Motor neuron (in vitro differentiated cells): ENCODE data around the gene GRIN2A. TPM values are rescaled to one million over a fixed set of nuclear protein-coding genes. Genes with fewer than 3 reads are reported as not detected.

Experiments used
- ATAC-seq, 8 experiments: fragments of 200-7000 bp; cut with Tn5 transposase; replicated peaks in 6 of 8; 2 replicates each; pipeline ENCODE4 v1.8.0; 2021; ENCODE audit warnings: mild to moderate bottlenecking in 8 of 8, moderate library complexity in 8 of 8
- H3K27ac ChIP-seq, 2 donors: fragments of 250-450 bp; sonication (Bioruptor Pico); 2 replicates each; pipeline ENCODE4 v1.9.0; 2021; ENCODE audit warnings: antibody characterized with exemption in 2 of 2, mild to moderate bottlenecking in 2 of 2, moderate library complexity in 1 of 2
- H3K4me1 ChIP-seq, 2 donors: fragments of 250-450 bp; sonication (Bioruptor Pico); replicated peaks in 1 of 2; 2 replicates each; pipeline ENCODE4 v1.6.1; 2021; ENCODE audit warnings: antibody characterized with exemption in 2 of 2, mild to moderate bottlenecking in 2 of 2, moderate library complexity in 1 of 2
- H3K4me3 ChIP-seq, 5 donors: fragments of 250-450 bp; sonication (Bioruptor Pico); 2 replicates each; pipeline ENCODE4 v1.9.0; 2021; ENCODE audit warnings: antibody characterized with exemption in 5 of 5, mild to moderate bottlenecking in 5 of 5, moderate library complexity in 4 of 5
- WGBS, 10 experiments: fragments of 450-650 bp; shearing (Covaris generic); methylation state at CpG; one replicate each; pipeline ENCODE4 v1.0.0; 2022; 5-methylcytosine and 5-hydroxymethylcytosine counted together
- in situ Hi-C, 9 experiments: fragments of 400-800 bp; cut with MboI; loops; one replicate each; pipeline ENCODE4 v1.15.0; 2021; ENCODE audit warnings: low sequenced_read_pairs in 9 of 9, low pct_unique_long_range_greater_than_20kb in 2 of 9; ENCODE audit not compliant: unreplicated experiment in 9 of 9
- total RNA-seq, 8 experiments: library from RNA; unstranded; fragments of 300-600 nt; gene quantifications; 2 replicates each; pipeline versions ENCODE4 v1.2.3 to v1.2.4, GENCODE V29; 2022

The GRIN2A gene
- total RNA-seq, 8 experiments from 2014 or later = 0.14 to 21.2 (median 2.9) TPM

DNA sequence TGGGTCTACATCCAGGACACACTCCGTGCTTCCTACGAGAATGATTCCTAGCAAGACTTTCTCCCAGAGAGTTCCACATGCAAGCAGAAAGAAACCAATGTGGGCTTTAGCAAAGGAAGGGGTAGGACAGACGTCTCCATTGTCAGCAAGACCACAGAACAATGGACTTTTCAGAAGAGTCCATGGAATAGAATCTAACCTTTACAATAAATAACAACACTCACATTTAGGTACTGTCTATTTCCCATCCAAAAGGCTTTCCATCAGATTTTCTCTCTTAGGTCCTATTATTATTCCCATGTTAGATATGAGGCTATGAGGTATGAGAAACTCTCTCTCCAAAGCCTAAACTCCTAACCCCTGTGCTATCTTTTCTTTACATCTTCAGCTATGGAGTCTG is 360.9 kb downstream of the GRIN2A start:
- Histone ChIP-seq H3K4me1 (peaks cover 34 to 58% of the 10 kb centered on the region in 2 donors), H3K4me3 (no peak overlapping the region), H3K27ac (no peak overlapping the region)
- peak in 1 of 8 experiments; percentile 16 for ATAC-seq
- in situ Hi-C loops = no loop called here
- 0 to 83% (median 38%) methylated on average over 1 to 3 of the region's 3 CpGs; no CpG with 5 or more reads in 3 of the 10 experiments for WGBS, 10 experiments

DNA sequence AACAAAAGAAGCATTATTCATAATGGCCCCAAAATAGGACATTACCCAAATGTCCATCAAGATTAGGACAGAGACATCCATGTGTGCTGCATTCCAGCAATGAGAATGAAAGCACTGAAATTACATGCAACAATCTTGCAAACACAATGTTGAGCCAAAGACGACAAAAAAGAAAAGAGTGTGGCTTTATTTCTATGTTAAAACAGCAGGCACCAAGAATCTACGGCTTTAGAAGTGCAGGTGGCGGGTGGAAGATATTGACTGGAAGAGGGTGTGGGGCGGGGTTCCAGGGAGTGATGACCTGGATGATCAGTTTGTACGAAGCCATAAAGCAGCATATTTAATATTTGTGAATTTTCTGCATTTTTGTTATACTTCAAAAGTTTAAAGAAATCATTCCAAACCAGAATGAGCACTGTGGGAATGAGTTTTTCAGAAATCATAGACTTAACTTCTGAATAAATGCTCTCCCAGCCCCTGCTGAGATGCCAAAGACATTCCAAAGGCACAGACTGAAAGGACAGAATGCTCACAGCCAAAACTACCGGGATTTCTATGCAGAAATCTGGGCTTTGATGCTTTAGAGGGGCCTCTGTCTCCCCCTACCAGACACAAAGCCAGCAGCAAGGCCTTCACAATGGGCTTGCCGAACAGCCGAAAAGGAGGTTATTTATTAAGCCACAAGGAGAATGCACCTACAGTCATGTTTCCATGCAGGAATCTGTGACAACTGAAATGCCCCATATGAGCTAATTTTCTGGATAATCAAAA is 361.6 kb downstream of the GRIN2A start:
- no peak overlapping the region for H3K4me3 ChIP-seq
- H3K4me1 ChIP-seq = peaks cover 34 to 59% of the 10 kb centered on the region in 2 donors
- WGBS, 10 experiments = 0 to 77% (median 23%) methylated on average over 1 to 8 of the region's 8 CpGs; no CpG with 5 or more reads in 1 of the 10 experiments
- ATAC-seq = peak in 5 of 8 experiments; percentile 17 to 84 (median 63)
- in situ Hi-C loops = no loop called here
- no peak overlapping the region for H3K27ac ChIP-seq

DNA sequence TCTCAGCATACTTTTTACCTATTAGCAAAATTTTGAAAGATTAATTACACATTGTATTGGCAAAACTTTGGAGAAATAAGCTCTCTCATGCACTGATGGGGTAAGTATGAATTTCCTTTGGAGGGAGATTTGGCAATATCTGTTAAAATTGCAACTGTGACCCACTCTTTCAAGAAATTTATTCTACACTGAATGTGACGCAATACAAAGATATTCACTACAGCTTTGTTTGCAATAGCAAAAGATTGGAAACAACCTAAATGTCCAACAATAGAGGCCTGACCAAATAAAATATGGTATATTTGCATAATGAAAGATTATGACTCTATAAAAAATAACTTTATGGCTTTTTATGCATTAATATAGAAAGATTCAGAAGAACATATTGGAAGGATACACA is 363.5 kb downstream of the GRIN2A start:
- Histone ChIP-seq H3K27ac (no peak overlapping the region), H3K4me3 (no peak overlapping the region), H3K4me1 (peaks cover 21 to 40% of the 10 kb centered on the region in 2 donors)
- 50 to 100% (median 83%) methylated on average over 1 of the region's 1 CpG; no CpG with 5 or more reads in 3 of the 10 experiments for WGBS, 10 experiments
- ATAC-seq = no peak
- in situ Hi-C loops = no loop called here

DNA sequence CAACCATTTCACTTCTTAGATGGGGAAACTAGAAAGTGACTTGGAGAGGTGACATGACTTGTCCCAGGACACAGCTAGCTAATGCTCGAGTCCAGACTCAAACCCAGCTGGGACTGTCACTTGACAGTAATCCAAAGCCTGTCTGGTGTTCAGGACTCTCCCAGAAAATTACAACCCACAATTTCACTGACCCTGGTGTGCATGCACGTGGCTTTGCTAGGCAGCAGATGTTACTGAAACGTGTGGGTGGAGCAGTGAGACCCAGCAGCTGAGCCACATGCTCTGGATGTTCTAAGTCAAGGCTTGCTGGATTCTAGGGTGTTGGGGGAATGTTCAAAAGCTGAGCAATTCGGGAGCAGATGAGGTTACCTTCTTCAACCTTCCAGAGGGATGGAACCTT is 364.6 kb downstream of the GRIN2A start:
- Histone ChIP-seq H3K4me3 (no peak overlapping the region), H3K27ac (no peak overlapping the region), H3K4me1 (peaks cover 21 to 39% of the 10 kb centered on the region in 2 donors)
- ATAC-seq = peak in 3 of 8 experiments; percentile 38 to 43 (median 38)
- in situ Hi-C loops = no loop called here
- WGBS, 10 experiments = 0 to 86% (median 53%) methylated on average over 2 to 4 of the region's 4 CpGs; no CpG with 5 or more reads in 3 of the 10 experiments

DNA sequence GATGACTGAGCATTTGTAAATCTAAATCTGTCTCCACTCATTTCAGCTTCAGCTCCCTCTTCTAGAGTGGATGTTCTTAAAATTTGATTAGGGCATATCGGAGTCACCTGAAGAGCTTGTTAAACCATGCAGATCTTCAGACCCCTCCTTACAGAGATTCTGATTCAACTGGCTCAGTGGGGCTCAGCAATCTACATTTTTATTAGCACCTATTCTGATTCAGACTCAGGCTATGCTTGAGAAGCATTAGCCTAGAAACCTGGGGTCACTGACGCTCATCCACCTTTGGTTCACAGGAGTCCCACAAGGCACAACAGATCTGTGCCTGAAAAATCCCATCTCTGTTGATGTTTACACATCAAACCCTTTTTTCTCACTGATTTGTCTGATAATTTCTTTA is 365.6 kb downstream of the GRIN2A start:
- ATAC-seq = no peak
- Histone ChIP-seq H3K4me1 (peaks cover 21 to 34% of the 10 kb centered on the region in 2 donors), H3K4me3 (no peak overlapping the region), H3K27ac (no peak overlapping the region)
- in situ Hi-C loops = no loop called here
- 6 to 100% (median 75%) methylated on average over 1 to 2 of the region's 2 CpGs; no CpG with 5 or more reads in 1 of the 10 experiments for WGBS, 10 experiments

DNA sequence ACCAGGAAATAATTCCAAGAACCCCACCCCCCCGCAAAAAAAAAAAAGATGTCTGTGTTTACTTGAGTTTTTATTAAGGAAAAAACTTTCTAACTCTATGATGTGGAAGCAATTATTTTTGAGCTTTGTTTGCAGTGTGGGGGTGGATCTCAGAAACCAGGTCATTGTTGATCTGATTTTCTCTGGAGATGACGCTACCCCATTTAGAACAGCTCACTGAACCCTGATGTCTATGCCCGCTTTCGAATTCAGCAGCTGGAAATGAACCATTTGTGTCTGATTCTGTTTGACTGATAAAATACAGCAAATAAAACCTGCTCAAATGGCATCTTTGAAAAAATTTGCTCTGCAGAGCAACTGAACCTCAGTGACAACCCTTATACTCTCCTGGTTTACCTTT is 368.6 kb downstream of the GRIN2A start:
- no peak overlapping the region for H3K27ac ChIP-seq
- in situ Hi-C loops = no loop called here
- 13 to 100% (median 85%) methylated on average over 1 to 4 of the region's 4 CpGs for WGBS, 10 experiments
- H3K4me3 ChIP-seq = no peak overlapping the region
- H3K4me1 ChIP-seq = peaks cover 0 to 6% of the 10 kb centered on the region in 2 donors
- ATAC-seq = no peak

DNA sequence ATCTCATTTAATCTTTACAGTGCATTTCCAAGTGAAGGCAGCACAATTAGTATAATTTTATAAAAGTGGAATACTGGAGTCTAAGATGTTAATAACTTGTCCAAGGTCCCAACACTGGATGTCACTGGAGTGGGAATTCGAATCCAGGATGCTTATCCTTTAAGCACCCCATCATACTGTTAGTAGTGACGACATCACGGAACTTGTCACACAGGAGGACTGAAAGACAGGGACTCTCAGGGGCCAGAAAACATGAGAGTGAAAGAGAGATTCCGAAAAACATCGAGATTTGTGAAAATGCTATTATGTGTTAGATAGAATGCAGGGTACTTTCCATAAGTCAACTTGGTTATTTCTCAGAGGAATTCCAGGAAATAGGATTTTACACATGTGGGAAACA is 374.0 kb downstream of the GRIN2A start:
- Histone ChIP-seq H3K27ac (no peak overlapping the region), H3K4me3 (no peak overlapping the region), H3K4me1 (no peaks in the 10 kb centered on the region)
- no peak for ATAC-seq
- 8 to 100% (median 80%) methylated on average over 1 to 5 of the region's 5 CpGs for WGBS, 10 experiments
- in situ Hi-C loops = no loop called here

DNA sequence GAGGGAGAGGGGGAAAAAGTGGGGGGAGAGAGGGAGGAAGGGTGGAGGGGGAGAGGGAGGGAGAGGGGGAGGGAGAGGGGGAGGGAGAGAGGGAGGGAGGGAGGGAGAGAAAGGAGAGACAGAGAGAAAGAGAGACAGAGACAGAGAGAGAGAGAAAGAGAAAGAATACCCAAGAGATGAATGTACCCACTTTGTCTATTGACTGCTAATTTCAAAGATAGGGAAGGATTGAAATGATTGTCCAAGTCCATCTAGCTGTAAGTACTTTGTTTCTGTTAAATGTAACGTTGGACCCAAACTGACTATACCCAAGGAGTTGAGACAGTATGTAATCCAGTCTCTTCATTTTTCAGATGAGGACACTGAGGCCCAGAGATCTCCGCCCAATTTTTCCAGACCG is 374.9 kb downstream of the GRIN2A start:
- in situ Hi-C loops = no loop called here
- no peak for ATAC-seq
- 7 to 100% (median 90%) methylated on average over 1 to 3 of the region's 3 CpGs; no CpG with 5 or more reads in 3 of the 10 experiments for WGBS, 10 experiments
- Histone ChIP-seq H3K4me3 (no peak overlapping the region), H3K27ac (no peak overlapping the region), H3K4me1 (no peaks in the 10 kb centered on the region)

DNA sequence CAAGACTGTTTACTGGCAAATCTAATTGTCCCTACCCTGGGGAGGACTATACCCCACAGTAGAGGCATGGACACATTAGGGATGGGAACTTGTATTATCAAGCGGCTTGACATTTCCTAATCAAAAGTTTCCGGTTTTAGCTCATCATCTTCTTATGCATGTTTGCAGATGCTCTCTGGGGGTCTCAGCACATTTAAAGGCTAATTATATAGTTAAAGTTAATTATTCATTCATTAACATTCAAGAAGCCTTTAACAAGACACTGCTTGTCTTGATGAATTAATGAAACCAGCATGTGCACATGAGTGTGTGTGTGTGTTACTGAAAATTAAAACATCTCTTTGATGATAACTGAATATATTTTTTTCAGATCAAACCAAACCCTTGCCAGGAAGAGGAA is 377.1 kb downstream of the GRIN2A start:
- Histone ChIP-seq H3K27ac (no peak overlapping the region), H3K4me3 (no peak overlapping the region), H3K4me1 (no peaks in the 10 kb centered on the region)
- ATAC-seq = no peak
- WGBS, 10 experiments = 100% methylated on average over 1 to 2 of the region's 2 CpGs; no CpG with 5 or more reads in 4 of the 10 experiments
- in situ Hi-C loops = no loop called here

DNA sequence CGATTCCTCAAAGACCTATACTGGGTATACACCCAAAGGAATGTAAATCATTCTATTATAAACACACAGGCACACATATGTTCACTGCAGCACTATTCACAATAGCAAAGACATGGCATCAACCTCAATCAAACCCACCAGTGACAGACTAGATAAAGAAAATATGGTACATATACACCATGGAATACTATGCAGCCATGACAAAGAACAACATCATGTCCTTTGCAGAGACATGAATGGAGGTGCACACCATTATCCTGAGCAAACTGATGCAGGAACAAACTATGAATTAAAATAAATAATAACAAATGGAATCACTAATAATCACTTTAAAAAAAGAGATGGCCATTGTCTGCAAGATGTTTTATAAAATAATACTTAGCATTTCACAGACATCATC is 380.1 kb downstream of the GRIN2A start:
- in situ Hi-C loops = no loop called here
- no peak for ATAC-seq
- Histone ChIP-seq H3K27ac (no peak overlapping the region), H3K4me3 (no peak overlapping the region), H3K4me1 (no peaks in the 10 kb centered on the region)
- 29 to 100% (median 75%) methylated on average over 1 of the region's 1 CpG; no CpG with 5 or more reads in 6 of the 10 experiments for WGBS, 10 experiments

DNA sequence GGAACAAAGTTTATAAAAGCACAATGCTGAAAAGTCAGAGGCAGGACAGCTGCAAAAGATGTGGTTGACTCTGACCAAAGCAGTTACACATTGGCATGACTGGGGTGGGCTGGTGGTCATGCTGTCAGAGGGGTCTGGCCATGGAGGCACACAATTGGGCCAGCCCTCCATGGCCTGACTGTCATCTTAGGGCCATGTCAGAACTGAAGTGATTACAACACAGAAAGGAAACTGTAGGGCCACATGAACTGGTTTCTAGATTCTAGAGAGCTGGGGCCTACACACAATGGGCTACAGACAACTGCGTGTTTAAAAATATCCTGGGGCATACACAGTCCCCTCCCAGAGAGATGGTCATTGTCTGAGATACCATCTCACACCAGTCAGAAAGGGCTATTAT is 380.6 kb downstream of the GRIN2A start:
- in situ Hi-C loops = no loop called here
- Histone ChIP-seq H3K27ac (no peak overlapping the region), H3K4me3 (no peak overlapping the region), H3K4me1 (no peaks in the 10 kb centered on the region)
- WGBS, 10 experiments = 100% methylated on average over 1 of the region's 1 CpG; no CpG with 5 or more reads in 8 of the 10 experiments
- ATAC-seq = no peak

DNA sequence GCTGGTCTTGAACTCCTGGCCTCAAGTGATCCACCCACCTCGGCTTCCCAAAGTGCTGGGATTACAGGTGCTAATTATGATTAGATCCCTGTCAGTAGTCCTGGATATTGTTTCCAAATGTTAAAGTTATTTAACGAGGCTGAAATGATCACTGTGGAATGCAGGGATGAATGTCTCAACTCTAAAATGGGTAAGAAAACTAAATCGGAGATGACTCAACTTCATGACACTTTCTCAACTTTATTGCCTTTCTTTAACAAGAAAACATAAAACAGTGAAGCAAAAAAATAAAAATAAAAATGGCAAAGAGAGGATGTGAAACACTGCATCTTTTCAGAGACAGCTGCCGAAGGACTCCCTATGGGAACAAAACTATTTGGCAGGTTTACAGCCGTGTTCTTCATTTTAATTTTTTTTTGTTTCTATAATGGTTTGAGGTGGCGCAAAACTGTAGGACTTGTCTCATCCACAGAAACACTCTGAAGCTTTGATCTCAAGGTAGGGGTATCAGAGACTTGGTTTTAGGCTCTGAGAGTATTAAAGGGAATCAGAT is 382.0 kb downstream of the GRIN2A start:
- Histone ChIP-seq H3K4me1 (no peaks in the 10 kb centered on the region), H3K4me3 (no peak overlapping the region), H3K27ac (no peak overlapping the region)
- in situ Hi-C loops = no loop called here
- 2 to 97% (median 81%) methylated on average over 1 to 6 of the region's 6 CpGs for WGBS, 10 experiments
- no peak for ATAC-seq

DNA sequence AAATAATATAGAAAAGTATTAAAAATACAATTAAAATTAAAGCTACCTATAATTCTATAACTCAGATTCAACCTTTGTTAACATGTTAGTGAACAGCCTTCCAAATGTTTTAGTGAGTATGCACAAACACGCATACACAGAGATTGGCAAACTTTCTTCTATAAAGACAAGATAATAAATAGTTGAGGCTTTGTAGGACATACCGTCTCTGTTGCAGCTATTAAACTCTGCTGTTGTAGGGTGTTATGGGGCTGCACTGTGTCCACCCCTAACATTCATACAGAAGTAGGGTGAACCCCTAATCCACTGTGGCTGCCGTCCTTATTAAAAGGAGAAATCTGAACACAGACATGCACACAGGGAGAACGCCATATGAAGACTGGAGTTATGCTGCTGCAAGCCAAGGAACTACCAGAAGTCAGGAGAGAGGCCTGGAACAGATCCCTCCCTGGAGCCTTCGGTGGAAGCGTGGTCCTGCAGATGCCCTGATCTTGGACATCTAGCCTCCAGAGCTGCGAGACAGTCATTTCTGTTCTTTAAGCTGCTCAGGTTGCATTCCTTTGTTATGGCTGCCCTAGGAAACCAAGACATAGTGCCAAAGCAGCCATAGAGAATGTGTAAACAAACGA is 383.2 kb downstream of the GRIN2A start:
- in situ Hi-C loops = no loop called here
- H3K4me1 ChIP-seq = no peaks in the 10 kb centered on the region
- ATAC-seq = peak in 1 of 8 experiments; percentile 17
- H3K4me3 ChIP-seq = no peak overlapping the region
- 18 to 100% (median 72%) methylated on average over 2 to 7 of the region's 8 CpGs; no CpG with 5 or more reads in 1 of the 10 experiments for WGBS, 10 experiments
- no peak overlapping the region for H3K27ac ChIP-seq
